ENCODE measurements around the gene LPCAT1. TPM values are rescaled to one million over a fixed set of nuclear protein-coding genes. Genes with fewer than 3 reads are reported as not detected.

The LPCAT1 gene
- total RNA-seq, 3 donors from 2014 or later: 19.4 to 39.3 (median 21.4) TPM

DNA sequence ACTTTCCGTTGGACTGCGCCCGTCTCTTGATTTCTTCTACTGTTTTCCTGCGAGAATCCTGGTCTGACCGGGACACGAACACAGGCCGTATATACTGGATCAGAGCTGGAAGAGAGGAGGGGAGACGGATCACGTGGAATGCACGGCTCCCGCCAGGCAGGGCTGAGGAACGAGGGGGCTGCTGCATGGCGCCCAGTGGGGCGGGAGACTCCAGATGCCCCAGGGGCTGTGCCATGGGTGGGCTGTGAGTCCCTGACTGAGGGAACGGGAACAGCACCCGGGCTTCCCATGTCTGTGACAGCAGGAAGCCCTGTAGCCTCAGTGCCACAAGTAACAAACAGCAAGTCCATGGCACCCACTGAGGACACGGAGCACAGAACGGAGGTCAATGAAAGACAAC is 34.0 kb downstream of the LPCAT1 start:
- intact Hi-C loops (cut with DNase I; ENCODE audit: low total_unique reads): no loop called here
- Histone ChIP-seq H3K4me3 (no peak overlapping the region), H3K27ac (no peak overlapping the region), H3K27me3 (no peaks in the 10 kb centered on the region), H3K36me3 (no peaks in the 10 kb centered on the region), H3K9me3 (no peaks in the 10 kb centered on the region), H3K4me1 (no peaks in the 10 kb centered on the region)
- TF ChIP-seq, protein P1, sequence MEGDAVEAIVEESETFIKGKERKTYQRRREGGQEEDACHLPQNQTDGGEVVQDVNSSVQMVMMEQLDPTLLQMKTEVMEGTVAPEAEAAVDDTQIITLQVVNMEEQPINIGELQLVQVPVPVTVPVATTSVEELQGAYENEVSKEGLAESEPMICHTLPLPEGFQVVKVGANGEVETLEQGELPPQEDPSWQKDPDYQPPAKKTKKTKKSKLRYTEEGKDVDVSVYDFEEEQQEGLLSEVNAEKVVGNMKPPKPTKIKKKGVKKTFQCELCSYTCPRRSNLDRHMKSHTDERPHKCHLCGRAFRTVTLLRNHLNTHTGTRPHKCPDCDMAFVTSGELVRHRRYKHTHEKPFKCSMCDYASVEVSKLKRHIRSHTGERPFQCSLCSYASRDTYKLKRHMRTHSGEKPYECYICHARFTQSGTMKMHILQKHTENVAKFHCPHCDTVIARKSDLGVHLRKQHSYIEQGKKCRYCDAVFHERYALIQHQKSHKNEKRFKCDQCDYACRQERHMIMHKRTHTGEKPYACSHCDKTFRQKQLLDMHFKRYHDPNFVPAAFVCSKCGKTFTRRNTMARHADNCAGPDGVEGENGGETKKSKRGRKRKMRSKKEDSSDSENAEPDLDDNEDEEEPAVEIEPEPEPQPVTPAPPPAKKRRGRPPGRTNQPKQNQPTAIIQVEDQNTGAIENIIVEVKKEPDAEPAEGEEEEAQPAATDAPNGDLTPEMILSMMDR (IDR thresholded peaks at IDR 0.05): no peak
- no peak for TF ChIP-seq POLR2AphosphoS5 (IDR thresholded peaks at IDR 0.05)
- no peak for TF ChIP-seq POLR2A (IDR thresholded peaks at IDR 0.05)
- no peak for DNase-seq (ENCODE audit: low spot score in 2 of 2)

DNA sequence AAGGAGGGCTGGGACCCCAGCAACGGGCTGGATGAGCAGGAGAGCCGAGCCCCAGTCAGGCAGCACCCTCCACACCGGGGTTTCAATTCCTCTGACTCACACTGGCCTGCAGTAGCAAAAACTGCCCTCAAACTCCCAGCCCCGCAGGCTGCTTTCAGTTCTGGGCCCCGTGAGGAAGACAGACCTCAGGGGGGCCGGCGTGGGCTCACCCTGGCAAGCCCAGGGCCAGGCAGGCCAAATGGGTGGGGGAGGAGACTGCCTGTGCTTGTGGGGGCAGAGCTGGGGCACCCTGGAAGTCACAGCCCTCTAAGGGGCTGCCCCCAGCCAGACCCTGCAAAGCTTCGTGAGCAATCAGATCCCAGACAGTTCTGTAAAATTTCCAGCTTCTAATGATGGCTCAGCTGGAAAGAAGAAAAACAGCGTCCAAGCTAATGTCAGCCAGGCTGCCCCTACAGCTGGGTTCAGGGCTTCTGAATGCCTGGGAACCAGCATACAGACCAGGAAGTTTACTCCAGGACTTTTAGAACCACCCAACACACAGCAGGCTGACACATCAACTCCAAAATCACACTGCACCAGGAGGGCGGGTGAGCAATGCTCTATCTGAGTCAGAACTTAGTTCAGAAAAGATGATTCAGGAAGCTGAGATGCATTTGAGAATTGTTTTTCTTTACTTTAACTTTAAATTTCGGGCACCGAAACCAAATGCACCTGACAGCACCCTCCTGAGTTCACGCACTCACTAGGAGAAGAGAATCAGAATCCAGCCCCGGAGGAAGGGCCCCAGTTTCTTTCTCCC is 34.7 kb downstream of the LPCAT1 start:
- H3K4me1 ChIP-seq: no peaks in the 10 kb centered on the region
- no peak overlapping the region for H3K27ac ChIP-seq
- H3K36me3 ChIP-seq: no peaks in the 10 kb centered on the region
- TF ChIP-seq POLR2A (IDR thresholded peaks at IDR 0.05) (no peak), POLR2AphosphoS5 (IDR thresholded peaks at IDR 0.05) (no peak)
- TF ChIP-seq, protein P1 (IDR thresholded peaks at IDR 0.05): no peak
- intact Hi-C loops (cut with DNase I; ENCODE audit: low total_unique reads): no loop called here
- no peak for DNase-seq (ENCODE audit: low spot score in 2 of 2)
- H3K27me3 ChIP-seq: no peaks in the 10 kb centered on the region
- no peaks in the 10 kb centered on the region for H3K9me3 ChIP-seq
- no peak overlapping the region for H3K4me3 ChIP-seq

DNA sequence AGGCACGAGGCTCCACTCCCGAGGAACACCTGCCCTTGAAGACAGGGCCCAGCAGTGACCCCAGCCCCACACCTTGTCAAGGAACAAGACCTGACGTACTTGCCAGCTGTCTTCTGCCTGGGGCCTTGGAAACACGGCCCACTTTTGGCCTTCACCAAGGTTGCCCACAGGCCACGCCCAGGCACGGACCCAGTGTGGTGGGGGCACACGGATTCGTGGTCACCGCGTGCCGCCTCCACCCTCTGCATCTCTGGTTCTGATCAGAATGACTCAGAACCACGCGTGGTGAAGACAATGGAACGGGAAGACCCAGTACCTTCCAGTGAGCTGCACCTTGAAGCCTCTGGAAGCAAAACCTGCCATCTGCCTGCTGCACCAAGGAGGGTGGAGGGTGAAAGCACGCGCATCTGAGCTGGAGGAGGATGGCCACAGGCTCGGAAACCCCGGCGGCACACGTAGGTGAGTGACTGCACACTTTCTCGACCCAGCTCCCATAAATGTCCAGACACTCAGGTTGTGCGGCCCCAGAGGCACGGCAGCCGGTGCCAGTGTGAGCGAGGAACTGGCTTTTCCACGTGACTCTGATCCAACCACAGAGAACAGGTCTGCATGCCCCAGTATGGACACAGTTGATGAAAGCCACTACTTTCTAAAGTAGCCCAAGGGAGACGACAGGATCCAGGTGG is 36.5 kb downstream of the LPCAT1 start:
- TF ChIP-seq POLR2AphosphoS5 (IDR thresholded peaks at IDR 0.05): no peak
- TF ChIP-seq, protein P1 (IDR thresholded peaks at IDR 0.05): no peak
- TF ChIP-seq POLR2A (IDR thresholded peaks at IDR 0.05): no peak
- intact Hi-C loops (cut with DNase I; ENCODE audit: low total_unique reads): no loop called here
- Histone ChIP-seq H3K36me3 (no peaks in the 10 kb centered on the region), H3K27ac (no peak overlapping the region), H3K4me1 (no peaks in the 10 kb centered on the region), H3K27me3 (no peaks in the 10 kb centered on the region), H3K9me3 (no peaks in the 10 kb centered on the region), H3K4me3 (no peak overlapping the region)
- DNase-seq (ENCODE audit: low spot score in 2 of 2): no peak

DNA sequence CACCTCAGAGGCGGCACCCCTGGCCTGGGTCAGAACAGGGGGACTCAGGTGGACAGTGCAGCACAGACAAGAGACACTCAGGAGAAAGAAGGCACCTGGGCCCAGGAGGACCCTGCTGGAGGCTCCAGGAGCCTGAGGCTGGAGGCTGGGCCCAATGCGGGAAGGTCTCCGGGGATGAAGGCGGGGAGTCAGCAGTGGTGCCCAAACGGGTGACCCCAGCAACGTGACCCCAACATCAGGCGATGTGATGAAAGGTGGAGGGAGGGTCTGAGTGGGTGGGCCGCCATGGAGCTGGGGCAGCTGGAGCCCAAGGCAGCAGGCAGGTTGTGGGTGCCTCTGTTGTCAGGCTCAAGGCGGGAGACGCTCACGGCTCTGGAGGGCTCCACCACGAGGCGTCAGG is 37.5 kb downstream of the LPCAT1 start:
- H3K36me3 ChIP-seq: no peaks in the 10 kb centered on the region
- intact Hi-C loops (cut with DNase I; ENCODE audit: low total_unique reads): no loop called here
- TF ChIP-seq POLR2A (IDR thresholded peaks at IDR 0.05) (no peak), POLR2AphosphoS5 (IDR thresholded peaks at IDR 0.05) (no peak)
- TF ChIP-seq, protein P1 (IDR thresholded peaks at IDR 0.05): no peak

DNA sequence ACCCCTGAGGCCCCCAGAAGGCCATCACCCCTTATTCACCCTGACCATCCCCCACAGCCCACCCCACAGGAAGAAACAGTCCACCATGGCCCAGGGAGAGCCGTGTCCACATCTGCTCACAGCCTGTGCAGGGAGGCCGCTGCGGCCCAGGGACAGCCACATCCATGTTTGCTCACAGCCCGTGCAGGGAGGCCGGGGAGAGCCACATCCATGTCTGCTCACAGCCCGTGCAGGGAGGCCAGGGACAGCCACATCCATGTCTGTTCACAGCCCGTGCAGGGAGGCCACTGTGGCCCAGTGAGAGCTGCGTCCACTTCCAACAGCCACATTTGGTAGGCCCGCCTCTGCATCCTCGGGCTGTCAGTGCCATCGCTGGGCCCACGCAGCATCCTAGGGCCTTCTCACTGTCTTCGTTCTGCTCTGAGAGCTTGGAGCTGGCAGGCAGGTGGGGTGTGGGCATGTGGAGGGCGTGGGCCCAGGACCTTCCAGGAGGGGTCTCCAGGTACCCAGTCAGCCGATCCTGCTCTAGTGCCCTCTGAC is 38.1 kb downstream of the LPCAT1 start:
- no peak for DNase-seq (ENCODE audit: low spot score in 2 of 2)
- Histone ChIP-seq H3K27me3 (no peaks in the 10 kb centered on the region), H3K4me1 (no peaks in the 10 kb centered on the region), H3K4me3 (no peak overlapping the region), H3K27ac (no peak overlapping the region), H3K36me3 (no peaks in the 10 kb centered on the region), H3K9me3 (no peaks in the 10 kb centered on the region)
- intact Hi-C loops (cut with DNase I; ENCODE audit: low total_unique reads): no loop called here
- no peak for TF ChIP-seq POLR2AphosphoS5 (IDR thresholded peaks at IDR 0.05)
- no peak for TF ChIP-seq POLR2A (IDR thresholded peaks at IDR 0.05)
- TF ChIP-seq, protein P1 (IDR thresholded peaks at IDR 0.05): no peak

More for the DNA sequence above, 37.5 kb downstream of the LPCAT1 start:
- DNase-seq (ENCODE audit: low spot score in 2 of 2): no peak
- no peak overlapping the region for H3K27ac ChIP-seq
- H3K27me3 ChIP-seq: no peaks in the 10 kb centered on the region
- H3K9me3 ChIP-seq: no peaks in the 10 kb centered on the region
- H3K4me3 ChIP-seq: no peak overlapping the region
- H3K4me1 ChIP-seq: no peaks in the 10 kb centered on the region

All from breast epithelium (tissue), 4 donors.